HS-27A (cell line): ENCODE data around the gene ZW10.
A peak's percentile ranks its signal among the peaks of the same experiment; 100 is the strongest.
"Not testable (repeated sequence)": the region's sequence is repeated elsewhere in the genome, so short reads cannot be mapped to it uniquely, and the experiment has no call there.

Experiments used
- DNase-seq: peaks from one replicate; pipeline ENCODE4 v3.0.0-alpha.2; 2012; ENCODE audit warnings: low read depth, missing footprints

The ZW10 gene

DNA sequence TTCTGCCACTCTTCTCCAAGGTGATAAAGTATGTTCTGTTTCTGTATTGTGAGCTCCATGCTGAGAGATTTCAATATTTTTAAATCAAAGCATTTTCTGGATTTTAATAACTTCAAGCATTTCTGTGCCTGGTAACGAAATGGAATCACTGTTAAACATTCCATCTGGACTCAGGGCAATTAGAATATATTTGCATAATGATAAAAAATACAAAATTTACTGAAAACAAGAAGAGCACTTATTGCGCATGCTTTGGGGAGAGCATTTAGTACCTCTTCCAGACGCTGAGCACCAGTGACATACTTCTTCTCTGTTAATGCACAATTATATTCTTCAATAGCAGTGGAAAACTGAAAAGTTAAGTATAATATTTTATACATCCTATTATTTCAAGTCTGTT is 13.3 kb downstream of the ZW10 start:
- no peak for DNase-seq

GRCh38 chr11:113752932-113753331 is 20.6 kb downstream of the ZW10 start:
- DNase-seq: no peak

- no peak for DNase-seq
Observed at GRCh38 chr11:113736323-113736722, 37.2 kb downstream of the ZW10 start.

DNA sequence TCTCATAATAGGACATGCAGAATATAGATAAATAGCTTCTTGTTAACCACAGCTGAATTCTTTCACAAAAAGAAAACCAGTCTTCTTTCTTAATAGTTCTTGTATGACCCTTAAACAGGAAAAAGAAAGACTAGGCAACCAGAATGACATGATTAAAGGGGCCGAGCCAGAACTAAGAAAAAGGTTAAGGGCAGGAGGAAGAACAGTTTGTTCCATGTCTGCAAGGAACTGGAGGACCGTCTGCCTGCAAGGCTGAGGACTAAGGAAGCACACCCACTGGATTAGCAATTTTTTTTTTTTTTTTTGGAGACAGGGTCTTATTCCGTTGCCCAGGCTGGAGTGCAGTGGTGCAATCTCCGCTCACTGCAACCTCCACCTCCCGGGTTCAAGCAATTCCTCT is 41.4 kb downstream of the ZW10 start:
- no peak for DNase-seq

DNA sequence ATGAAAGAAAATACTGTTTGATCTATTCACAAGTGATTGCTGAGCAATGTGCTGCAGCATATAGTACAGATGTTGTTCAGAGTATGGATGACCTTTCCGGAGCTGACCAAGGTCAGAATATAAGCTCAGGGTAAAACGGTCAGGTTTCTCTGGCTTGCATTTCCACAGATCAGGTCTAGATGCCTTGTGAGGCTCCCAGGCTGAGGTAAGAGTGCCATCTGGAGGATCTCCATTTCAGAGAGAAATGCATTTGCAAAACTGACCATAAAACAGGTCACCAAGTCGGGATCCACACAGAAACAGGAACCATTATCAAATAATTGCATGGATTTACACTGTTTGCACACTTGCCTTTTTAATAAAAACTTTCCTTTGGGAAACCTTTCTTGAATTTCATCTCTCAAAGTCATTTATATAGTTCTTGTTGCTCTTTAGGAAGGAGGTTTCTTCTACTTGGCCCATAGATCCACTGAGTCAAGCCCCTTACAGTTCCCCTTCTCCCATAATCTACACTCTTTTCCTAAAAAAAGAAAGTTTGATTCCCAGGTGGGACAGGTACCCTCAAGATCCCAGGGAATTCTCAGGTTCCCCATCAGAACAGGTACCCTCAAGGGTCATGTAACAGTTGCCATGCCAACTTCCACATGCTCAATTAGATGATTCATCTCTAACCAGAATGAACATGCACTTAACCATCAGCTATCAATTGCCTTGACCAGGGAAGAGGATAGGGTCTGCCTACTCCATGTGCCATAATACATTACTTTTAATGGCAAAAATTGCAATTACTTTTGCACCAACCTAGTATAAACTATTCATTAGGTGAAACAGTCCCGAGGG is 42.4 kb downstream of the ZW10 start:
- DNase-seq: peak; percentile 17

DNA sequence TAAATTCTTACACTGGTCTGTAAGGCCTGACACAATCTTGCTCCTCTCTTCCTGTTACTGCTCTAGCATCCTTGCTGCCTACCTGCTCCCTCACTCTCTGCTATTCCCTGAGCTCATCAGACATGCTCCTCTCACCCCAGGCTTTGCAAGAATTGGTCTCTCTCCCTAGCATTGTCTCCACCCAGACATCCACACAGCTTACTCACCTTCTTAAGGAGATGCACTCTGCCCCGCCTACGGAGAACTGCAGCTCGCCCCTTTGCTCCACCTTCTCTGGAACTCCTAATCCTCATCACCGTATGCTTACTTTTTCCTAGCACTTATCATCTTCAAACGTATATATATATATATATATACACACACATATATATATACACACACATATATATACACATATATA is 44.0 kb downstream of the ZW10 start:
- no peak for DNase-seq

DNA sequence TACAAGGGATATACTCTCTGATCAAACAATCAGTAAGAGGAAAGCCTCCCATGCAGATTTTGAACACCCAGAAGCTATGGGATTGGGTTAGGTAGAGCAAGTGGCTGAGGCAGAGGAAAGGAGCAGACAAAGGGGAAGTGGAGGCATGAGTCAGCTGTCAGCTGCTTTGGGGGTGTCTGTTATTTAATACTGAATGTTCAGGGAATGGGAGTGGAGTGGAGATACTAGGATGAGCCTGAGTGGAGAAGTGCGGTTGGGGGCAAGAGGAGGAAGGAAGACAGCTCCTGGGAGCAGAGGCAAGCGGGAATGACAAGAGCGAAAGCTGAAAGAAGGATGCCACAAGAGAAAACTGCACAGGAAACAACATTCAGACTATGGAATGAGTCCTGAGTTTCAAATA is 44.7 kb downstream of the ZW10 start:
- DNase-seq: no peak

- DNase-seq: no peak
Observed at GRCh38 chr11:113725913-113726312, 47.6 kb downstream of the ZW10 start.

DNA sequence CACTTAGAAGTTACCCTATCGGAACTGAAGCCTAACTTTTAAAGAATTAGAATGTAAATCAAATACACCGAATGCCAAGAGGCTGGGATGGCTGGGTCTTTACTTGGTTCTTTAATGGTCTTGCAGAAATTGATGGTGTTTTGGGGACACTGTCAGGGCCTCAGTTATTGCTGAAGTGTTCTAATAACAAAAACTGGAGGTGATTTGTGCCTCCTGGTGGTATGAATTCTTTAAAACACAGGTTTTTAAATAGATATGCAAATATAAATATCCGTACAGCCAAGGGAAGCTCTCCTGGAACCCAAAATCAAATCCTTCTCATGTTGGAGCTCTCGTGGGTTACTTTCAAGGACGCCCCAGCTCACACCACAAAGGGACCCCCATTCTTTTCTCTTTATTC is 48.1 kb downstream of the ZW10 start:
- no peak for DNase-seq

DNA sequence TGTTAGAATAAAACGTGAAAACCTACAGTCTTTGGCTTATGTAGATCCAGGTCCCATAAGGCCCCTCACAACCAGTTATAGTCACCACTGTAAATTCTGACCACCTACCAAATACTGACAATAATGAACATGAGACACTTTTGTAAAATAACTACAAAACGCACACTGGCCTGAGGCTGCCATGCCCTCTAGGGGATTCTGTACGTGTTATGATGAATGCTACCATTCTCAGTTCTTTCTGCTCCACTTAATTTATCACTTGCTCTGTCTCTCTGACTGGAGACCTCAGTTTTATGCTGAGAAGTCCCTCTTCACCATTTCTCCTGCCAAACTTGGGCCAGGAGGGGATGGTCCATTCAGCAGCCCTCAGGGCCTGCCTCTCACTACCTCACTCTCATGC is 48.7 kb downstream of the ZW10 start:
- no peak for DNase-seq

DNA sequence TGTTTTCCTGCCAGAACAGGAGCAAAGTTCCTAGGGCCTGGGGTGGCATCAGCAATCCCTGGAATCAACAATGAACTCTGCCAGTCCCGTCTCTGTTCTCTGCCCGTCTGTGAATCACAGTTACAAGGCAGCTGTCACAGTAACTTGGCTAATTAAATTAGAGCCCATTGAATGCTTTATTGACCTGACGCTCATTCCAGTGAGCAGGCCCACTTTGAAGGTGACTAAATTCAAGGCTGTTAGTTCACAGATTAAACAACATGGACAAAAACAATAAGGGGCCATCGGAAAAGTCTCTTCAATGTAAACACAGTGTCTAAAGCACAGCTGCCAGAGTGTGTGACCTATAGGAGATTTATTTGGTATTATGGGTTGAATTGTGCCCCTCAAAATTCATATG is 49.7 kb downstream of the ZW10 start:
- DNase-seq: no peak

DNA sequence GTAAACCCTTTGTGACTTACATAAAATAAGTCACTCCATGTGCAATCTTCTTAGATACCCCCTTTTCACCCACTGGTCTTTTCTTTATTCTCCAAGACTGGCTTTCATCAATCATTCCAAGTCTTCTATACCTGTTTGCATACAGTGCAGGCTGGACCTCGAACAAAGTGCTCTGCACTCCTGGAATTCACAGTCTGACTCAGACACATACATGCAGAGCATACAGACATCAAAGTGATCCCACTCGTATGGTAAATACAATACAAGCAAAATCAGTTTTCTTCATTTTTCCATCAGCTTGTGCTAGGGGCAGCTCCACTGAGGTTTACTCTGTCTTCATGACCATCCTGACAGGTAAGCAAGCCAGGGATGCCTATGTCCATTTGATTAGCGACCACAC is 50.6 kb downstream of the ZW10 start:
- DNase-seq: no peak

- no peak for DNase-seq
Observed at GRCh38 chr11:113722221-113722620, 51.3 kb downstream of the ZW10 start.

GRCh38 chr11:113721462-113722066 is 51.9 kb downstream of the ZW10 start:
- DNase-seq: no peak

- DNase-seq: not testable (repeated sequence)
Observed at GRCh38 chr11:113720478-113720877, 53.0 kb downstream of the ZW10 start.

- no peak for DNase-seq
Observed at GRCh38 chr11:113715882-113716625, 57.4 kb downstream of the ZW10 start.

DNA sequence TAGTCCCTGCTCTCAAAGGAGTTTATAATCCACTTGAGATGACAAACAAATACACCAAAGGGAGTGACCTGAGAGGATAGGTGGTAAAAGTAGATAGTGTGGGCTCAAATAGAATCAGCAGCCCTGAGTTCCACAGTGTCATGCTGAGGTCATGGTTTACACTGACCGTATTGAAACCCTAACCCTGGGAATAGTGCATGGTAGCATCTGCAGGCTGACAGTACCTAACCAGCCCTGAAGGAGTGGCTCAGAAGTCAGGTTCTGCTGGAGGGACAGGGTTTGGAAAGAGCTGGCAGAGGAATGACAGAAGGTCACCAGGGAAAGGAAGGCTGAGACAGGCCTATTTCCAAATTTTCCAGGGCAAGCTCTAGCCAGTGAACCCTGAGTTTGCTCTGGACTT is 58.2 kb downstream of the ZW10 start:
- DNase-seq: no peak

- DNase-seq: no peak
Observed at GRCh38 chr11:113710989-113711388, 62.5 kb downstream of the ZW10 start.

- no peak for DNase-seq
Observed at GRCh38 chr11:113705871-113706655, 67.4 kb downstream of the ZW10 start, which contains the start of gene TMPRSS5. Gene TMPRSS5, minus strand, starts transcription at chr11:113706308. Its CDS starts 84 bp downstream, at chr11:113706224.

DNA sequence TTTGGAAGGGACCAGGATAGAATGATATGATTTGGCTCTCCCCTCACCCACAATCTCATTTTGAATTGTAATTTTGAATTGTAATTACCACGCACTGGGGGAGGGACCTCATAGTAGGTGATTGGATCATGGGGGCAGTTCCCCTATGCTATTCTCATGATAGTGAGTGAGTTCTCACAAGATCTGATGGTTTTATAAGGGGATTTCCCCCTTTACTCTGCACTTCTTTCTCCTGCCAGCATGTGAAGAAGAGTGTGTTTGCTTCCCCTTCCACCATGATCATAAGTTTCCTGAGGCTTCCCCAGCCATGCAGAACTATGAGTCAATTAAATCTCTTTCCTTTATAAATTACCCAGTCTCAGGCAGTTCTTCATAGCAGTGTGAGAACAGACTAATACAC is 69.9 kb downstream of the ZW10 start:
- not testable (repeated sequence) for DNase-seq

DNA sequence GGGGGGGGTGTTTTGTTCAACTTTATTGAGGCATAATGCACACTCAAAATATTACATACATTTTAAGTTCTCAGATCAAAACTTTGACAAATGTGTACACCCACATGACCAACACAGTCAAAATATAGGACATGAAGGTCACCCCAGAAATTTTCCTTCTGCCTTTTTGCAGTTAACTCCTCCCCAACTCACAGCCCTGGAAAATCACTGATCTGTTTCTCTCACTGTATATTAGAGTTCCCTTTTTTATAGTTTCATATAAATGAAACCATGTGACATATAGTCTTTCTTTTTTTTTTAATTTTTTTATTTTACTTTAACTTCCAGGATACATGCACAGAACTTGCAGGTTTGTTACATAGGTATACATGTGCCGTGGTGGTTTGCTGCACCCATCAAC is 72.0 kb downstream of the ZW10 start:
- no peak for DNase-seq

DNA sequence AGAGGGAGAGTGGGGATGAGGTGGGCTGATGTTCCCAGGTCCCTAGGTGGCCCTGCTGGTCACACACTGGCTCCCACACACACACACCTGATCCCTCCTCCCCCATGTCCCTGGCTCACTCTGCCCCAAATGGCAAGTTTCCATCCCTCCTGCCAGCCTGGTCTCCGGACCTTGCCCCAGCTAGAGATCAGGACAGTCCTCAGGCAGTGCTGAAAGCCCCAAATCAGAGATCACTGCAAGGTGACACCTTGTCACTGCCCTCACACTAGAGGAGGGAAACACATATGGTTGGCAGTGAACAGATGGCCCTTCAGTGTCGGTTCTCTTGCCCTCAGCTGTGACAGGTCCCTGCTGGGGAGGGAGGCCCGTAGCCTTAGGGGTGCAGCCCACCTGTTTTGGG is 75.0 kb downstream of the ZW10 start:
- DNase-seq: no peak
